ENCODE measurements around the gene ADRA2A.

The ADRA2A gene

DNA sequence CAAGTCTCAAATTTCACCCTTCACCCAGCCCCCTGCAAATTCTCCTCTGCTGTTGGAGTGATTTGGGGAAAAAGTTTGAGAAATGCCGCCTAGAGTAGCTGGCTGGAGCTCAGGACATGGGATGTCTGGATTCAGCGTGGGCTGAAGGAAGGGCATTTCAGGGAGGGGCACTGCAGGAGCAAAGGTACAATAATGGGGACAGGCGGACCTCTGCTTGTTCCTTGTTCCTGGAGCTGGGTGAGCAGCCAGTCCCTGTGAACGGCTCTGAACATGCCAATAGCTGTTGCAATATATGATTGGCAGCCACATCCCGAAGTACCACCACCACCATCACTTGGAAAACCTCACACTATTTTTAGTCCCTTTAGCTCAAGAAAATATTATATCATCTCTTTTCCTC lies 23.4 kb downstream of the ADRA2A start:
- DNase-seq (ENCODE audit: low read depth) = no peak
- H3K4me3 ChIP-seq (ENCODE audit: control insufficient read depth, low read depth, low read length) = no peak overlapping the region
- TF ChIP-seq, protein P1, sequence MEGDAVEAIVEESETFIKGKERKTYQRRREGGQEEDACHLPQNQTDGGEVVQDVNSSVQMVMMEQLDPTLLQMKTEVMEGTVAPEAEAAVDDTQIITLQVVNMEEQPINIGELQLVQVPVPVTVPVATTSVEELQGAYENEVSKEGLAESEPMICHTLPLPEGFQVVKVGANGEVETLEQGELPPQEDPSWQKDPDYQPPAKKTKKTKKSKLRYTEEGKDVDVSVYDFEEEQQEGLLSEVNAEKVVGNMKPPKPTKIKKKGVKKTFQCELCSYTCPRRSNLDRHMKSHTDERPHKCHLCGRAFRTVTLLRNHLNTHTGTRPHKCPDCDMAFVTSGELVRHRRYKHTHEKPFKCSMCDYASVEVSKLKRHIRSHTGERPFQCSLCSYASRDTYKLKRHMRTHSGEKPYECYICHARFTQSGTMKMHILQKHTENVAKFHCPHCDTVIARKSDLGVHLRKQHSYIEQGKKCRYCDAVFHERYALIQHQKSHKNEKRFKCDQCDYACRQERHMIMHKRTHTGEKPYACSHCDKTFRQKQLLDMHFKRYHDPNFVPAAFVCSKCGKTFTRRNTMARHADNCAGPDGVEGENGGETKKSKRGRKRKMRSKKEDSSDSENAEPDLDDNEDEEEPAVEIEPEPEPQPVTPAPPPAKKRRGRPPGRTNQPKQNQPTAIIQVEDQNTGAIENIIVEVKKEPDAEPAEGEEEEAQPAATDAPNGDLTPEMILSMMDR (conservative IDR thresholded peaks at IDR 0.05; ENCODE audit: control insufficient read depth, insufficient read depth, low read depth, low read length) = no peak

- no peak overlapping the region for H3K4me3 ChIP-seq (ENCODE audit: control insufficient read depth, low read depth, low read length)
- no peak for DNase-seq (ENCODE audit: low read depth)
- TF ChIP-seq, protein P1 (conservative IDR thresholded peaks at IDR 0.05; ENCODE audit: control insufficient read depth, insufficient read depth, low read depth, low read length) = no peak
Measured at GRCh38 chr10:111101796-111102195, 25.0 kb downstream of the ADRA2A start.

- TF ChIP-seq, protein P1 (conservative IDR thresholded peaks at IDR 0.05; ENCODE audit: control insufficient read depth, insufficient read depth, low read depth, low read length) = no peak
- no peak overlapping the region for H3K4me3 ChIP-seq (ENCODE audit: control insufficient read depth, low read depth, low read length)
- no peak for DNase-seq (ENCODE audit: low read depth)
Measured at GRCh38 chr10:111102359-111102837, 25.6 kb downstream of the ADRA2A start.

- TF ChIP-seq, protein P1 (conservative IDR thresholded peaks at IDR 0.05; ENCODE audit: control insufficient read depth, insufficient read depth, low read depth, low read length) = no peak
- no peak for DNase-seq (ENCODE audit: low read depth)
- H3K4me3 ChIP-seq (ENCODE audit: control insufficient read depth, low read depth, low read length) = no peak overlapping the region
Measured at GRCh38 chr10:111103196-111103840, 26.5 kb downstream of the ADRA2A start.

DNA sequence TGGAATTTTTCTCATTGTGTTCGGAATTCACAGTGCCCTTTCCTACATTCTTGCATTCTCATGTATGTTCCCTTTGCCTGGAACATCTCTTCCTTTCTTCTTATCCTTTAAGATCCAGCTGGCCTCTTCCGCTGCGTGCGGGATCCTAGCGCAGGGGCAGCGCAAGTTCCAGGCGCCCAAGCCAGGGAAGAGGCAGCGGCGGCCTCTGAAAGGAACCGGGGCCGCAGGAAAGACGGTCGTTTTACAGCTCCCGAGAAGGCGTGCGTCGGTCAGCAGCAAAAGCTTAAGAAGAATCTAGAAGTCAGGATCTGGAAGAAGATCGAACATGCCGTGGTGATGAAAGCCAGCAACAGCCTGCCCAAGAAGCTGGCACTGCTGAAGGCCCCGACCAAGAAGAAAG lies 28.0 kb downstream of the ADRA2A start:
- DNase-seq (ENCODE audit: low read depth) = no peak
- H3K4me3 ChIP-seq (ENCODE audit: control insufficient read depth, low read depth, low read length) = no peak overlapping the region
- TF ChIP-seq, protein P1 (conservative IDR thresholded peaks at IDR 0.05; ENCODE audit: control insufficient read depth, insufficient read depth, low read depth, low read length) = no peak

DNA sequence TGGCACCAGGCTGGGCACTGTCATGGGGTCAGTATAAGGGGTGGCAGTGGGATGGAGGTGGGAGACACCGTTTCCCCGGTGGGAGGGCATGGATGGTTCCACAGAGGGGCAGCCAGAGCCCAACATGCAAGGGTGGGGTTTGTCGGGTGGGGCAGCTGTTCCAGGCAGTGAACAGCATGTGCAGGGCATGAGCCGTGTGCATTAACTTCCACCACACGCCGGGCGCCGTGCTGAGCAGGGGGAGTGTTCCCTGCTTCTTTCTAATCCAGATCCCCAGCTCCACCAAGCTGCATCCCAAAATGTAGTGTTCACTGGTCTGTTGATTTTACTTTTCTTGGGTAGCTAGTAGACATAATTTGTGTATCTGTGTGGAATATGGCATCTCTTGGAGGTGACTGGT lies 29.3 kb downstream of the ADRA2A start:
- H3K4me3 ChIP-seq (ENCODE audit: control insufficient read depth, low read depth, low read length) = no peak overlapping the region
- no peak for DNase-seq (ENCODE audit: low read depth)
- TF ChIP-seq, protein P1 (conservative IDR thresholded peaks at IDR 0.05; ENCODE audit: control insufficient read depth, insufficient read depth, low read depth, low read length) = no peak

Measured in fibroblast of mammary gland (primary cell).